GM21825 (cell line): Measurements from ENCODE around the gene VAPB.

Source experiments
- ATAC-seq: cut with Tn5 transposase; IDR thresholded peaks from one replicate; pipeline ENCODE4 v1.9.1; 2021; ENCODE audit warnings: mild to moderate bottlenecking, moderate library complexity; ENCODE audit not compliant: unreplicated experiment

VAPB gene

DNA sequence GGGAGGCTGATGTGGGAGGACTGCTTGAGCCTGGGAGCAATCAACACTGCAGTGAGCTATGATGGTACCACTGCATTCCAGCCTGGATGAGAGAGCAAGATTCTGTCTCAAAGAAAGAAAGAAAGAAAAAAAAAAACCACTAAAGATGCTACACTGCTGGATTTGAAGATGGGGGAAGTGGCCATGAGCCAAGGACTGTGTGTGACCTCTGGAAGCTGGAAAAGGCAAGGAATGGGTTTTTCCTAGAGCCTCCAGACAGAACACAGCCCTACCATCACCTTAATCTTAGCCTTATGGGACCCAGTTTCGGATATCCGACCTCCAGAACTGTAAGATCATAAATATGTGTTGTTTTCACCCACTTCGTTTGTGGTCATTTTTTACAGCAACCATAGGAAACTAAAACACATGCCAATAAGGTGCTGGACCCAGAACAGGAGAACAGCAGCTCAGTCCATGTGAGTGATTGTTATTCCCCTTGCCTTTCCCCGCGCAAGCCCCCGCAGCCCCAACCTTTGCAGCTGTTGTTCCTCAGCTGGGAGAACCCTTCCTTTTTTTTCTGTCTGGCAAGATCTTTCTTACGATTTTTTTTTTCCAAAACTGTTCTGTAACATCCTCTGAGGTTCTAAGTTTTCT lies 11.1 kb upstream of the VAPB start:
- no peak for ATAC-seq

DNA sequence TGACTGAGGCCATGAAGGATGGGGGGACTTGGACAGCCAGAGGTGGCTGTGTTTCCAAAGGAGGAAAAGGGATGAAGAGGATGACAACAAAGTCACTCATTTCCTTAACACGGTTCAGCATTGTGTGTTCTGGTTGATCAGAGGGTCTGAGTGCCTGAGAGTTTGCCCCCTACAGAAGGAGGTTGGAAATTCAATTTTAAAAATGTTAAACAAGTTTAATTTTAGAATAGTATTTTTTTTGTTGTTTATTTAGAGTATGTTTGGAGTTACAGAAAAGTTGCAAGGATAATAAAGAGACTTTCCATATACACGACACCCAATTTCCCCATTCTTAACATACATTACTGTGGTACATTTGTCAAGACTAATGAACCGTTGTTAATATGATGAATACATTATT lies 10.3 kb upstream of the VAPB start:
- ATAC-seq, result no peak

DNA sequence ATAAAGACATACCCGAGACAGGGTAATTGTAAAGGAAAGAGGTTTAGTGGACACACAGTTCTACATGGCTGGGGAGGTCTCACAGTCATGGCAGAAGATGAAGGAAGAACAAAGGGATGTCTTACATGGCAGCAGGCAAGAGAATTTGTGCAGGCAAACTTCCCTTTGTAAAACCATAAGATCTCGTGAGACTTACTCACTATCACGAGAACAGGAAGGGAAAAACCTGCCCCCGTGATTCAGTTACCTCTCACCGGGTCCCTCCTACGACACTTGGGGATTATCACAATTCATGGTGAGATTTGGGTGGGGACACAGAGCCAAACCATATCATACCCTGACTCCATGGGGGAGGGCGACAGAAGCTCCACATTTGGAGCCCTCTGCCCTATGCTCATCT lies 7.4 kb upstream of the VAPB start:
- ATAC-seq, result no peak

DNA sequence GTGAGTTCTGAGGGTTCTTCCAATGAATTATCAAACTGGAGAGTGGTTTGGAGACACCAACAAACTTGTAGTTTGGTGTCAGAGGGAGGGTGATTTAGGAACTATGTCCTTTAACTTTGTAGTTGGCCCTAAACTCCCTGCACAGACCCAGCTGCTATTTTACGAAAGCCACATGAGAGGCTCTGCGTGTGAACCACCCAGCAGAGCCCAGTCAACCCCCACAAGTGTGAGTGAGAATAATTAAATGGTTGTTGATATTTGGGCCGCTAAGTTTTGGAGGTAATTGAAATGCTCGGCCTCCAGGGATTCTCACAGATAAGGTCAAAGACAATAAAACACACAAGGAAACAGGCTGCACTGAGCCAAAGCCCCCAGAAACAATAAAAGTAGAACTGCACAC lies 6.9 kb upstream of the VAPB start:
- no peak for ATAC-seq

DNA sequence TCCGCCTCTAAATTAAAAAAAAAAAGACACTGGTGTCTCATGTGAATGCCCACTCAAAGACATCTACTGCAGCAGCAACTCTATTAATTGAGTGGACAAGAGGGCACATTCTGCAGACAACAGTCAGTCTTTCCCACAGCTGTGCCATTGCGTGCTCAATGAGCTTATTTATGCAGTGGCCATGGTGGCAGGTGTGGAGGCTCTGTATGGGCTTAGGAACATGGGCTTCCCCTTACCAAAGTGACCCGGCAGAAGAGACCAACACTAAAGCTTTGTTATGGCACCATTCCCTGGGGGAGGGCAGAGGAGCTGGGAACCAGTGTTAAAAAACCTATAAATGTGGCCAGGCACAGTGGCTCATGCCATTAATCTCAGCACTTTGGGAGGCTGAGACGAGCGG lies 4.2 kb upstream of the VAPB start:
- no peak for ATAC-seq

DNA sequence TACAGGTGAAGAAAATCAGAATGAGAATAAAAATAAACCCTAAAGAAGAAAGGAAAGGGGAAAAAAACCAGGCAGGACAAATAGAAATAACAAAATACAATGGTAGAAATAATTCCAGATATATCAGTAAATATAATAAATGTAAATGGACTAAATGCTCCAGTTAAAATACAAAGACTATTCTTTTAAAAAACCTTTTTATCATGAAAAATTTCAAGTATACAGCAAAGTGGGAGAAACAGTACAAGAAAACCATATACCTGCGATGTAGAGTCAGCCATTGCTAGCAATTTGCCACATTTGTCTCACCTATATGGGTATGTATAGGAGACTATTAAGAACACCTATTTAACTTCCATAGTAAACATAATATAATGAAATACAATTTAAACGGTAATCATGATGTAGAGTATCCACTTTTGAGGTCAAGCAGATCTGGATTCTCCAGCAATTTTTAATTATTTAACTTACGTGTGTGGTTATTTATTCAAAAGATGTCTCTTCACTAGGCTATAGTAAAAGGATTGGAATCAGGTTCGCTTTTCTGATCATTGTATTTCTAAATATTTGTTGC lies 914 bp upstream of the VAPB start:
- ATAC-seq, result no peak

DNA sequence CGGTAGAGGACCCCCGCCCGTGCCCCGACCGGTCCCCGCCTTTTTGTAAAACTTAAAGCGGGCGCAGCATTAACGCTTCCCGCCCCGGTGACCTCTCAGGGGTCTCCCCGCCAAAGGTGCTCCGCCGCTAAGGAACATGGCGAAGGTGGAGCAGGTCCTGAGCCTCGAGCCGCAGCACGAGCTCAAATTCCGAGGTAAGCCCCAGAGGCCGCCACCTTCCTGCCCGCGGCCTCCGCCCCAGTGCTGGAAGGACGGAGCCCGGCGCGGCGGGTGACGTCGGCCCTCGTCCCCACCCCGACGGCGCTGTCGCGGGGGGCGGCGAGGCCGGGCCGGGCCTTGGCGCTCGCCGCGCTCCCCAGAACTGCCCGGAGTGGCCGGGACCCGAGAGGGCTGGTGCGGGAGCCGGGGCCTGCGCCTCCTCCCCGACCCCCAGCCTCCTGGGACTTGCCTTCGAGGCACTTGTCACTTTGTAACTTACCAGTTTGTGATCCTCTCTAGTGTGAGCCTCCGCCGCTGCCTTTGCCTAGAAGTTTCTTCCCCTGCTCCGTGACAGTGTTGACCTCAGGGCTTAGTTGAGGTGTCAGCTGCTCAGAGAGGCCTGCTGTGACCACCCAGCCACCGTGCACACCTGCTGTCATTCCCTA lies 417 bp downstream of the VAPB start:
- ATAC-seq, result peak; percentile 35

DNA sequence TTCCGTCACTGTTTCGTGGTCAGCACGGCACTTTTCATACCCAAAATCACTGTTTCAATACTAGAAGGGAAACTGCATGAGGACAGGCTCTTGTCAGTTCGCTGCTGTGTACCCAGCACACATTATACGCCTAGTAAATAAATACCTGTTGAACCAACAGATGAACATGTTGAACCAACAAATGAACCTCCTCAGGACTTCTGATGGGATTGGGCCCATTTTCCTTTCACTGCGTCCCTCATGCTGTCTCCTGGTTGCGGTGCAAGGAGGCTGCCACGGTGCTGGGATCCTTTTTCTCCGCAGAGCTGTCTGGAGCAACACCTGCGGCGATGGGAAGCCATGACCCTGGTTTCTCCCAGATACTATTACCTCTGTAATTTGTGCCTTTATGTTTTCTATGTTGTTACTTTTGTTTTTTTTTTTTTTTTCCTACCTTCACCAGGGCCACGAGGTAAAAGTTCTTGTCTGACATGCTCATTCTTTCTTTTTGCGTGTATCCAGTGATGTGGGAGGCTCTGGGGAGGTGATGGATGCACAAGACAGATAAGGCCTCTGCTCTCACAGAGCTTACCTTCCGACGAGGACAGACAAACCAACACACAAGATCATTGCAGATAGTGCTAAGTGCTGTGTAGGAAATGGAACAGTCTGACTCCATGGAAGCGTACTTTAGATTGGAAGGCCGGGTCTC lies 1.1 kb downstream of the VAPB start:
- no peak for ATAC-seq

DNA sequence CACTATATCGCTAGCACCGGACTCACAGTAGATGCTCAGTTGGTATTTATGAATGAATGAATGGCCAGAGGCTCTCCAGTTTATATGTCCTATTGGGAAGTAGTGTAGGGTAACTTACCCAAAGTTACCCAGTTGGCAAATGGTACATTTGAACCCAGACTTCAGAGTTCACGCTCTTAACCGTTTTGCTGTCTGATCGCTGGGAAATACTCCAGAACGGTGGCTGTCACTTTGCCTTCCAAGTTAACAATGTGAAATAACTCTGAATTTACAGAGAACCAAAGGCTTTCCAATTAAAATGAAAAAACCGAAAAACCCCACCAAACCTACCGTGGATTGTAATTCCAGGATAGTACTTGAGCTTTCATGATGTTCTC lies 1.6 kb downstream of the VAPB start:
- no peak for ATAC-seq

DNA sequence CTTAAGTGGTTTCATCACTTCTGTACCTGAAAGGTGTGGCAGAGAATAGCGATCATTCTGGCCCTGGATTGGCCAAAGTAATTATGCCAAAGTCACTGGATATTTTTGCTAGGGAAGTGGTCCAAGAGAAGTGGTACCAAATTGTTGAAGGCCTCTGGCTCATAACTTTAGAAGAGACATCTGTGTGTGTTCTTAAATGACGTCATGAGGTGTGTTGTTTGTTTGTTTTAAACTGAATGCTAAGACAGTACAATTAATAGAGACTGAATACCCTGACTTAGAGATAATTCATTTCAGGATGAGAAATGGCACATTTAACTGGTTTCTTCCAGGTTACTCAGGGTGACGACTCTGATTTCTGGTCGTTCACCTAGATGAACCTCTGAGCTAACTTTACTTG lies 3.3 kb downstream of the VAPB start:
- no peak for ATAC-seq

DNA sequence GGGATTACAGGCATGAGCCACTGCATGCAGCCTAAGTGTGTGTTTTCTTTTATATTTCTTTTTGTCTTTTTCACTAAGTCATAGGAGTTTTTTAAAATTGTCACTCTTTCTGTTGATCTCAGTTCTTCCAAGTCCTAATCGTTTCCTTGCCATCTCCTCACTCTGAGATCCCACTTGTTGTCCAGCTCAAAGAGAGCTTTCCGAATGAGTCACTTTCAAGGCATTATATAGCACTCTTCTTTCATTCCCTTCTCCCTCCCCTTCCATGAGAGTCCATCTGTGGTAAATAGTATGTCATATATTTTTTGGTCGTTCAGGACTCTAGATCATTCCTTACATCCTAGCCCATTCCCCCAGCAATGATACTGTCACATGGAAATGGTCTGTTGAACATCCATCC lies 4.3 kb downstream of the VAPB start:
- ATAC-seq, result no peak

DNA sequence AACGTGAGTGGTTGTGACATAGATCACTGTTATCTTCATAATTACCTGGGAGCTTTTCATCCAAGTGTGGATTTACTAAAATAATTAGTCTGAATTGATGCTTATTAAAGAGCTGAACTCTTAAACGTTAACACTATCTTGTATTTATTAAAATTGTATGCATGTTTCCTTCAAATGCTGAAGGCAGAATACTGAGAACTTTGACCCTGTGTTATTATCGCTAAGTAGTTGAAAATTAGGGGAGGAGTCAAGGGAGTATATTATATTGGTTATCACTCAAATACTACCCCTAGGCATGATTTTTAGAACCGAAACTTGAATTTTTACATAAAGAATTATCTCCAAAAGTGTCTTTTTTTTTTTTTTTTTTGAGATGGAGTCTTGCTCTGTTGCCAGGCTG lies 5.8 kb downstream of the VAPB start:
- no peak for ATAC-seq

DNA sequence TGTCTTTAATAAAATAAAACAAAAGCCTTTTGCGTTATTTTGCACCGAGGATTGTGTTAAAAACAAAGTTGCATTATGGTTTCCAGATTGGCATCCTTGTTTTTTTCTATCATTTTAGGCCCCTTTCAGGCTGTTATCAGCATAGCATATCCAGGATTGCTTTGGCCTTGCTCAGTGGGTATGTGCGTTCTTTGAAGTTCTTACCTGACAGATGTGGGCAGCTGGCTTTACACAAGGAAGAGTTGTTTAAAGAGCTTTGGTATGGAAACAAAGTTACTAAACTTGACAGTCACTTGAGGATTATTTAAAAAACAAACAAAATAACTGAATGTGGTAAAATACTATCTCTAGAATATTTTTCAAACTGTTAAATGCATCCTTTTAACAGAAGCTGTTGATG lies 6.6 kb downstream of the VAPB start:
- no peak for ATAC-seq

DNA sequence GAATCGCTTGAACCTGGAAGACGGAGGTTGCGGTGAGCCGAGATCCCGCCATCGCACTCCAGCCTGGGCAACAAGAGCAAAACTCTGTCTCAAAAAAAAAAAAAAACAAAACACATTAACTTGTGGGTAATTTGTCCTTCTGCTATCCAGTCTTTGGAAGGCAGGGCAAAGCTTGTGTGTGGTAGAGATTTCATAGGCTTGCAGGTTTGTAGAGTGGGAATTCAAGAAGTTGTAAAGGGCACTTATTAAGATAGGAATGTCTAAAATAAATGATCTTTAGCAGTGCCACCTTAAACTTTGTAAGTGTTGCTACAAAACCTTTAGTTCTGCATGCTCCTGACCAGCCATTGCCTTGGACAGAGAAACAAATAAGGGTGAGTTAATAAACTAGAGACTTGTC lies 8.4 kb downstream of the VAPB start:
- no peak for ATAC-seq

DNA sequence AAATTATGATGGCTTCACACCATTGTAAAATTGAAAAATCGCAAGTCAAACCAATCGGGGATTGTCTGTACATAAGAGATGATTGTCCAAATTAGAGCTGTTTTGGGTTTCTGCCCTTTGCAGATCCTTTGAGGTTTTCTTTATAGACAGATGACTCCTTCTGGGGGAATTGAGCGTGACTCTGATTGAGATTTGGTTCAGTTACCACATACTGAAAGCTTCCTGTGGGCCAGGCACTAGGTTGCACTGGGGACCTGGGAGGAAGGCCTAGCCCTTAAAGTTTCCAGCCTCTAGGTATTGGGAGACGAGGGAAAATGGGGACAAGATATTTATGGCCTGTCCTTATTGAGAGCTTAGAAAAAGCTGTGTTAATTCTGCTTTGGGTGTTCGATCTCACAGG lies 9.2 kb downstream of the VAPB start:
- ATAC-seq, result no peak

DNA sequence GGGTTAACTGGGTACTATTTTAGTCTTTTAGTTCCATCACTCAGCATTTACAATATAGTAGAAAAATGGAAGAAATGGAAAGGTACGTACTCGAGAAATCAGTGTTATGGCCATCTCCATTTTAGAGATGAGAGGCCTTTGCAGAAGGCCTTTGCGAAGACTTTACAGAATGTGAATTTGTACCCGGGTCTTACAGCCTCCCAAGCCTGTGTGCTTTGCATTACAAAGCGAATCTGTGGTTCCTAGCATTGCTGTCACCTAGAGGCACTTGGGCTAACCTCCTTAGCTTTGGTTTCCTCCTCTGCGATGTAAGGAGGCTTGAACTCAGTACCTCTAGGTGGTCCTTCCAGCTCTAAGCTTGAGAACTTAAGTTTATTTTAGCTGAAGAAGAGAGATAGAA lies 10.9 kb downstream of the VAPB start:
- no peak for ATAC-seq

DNA sequence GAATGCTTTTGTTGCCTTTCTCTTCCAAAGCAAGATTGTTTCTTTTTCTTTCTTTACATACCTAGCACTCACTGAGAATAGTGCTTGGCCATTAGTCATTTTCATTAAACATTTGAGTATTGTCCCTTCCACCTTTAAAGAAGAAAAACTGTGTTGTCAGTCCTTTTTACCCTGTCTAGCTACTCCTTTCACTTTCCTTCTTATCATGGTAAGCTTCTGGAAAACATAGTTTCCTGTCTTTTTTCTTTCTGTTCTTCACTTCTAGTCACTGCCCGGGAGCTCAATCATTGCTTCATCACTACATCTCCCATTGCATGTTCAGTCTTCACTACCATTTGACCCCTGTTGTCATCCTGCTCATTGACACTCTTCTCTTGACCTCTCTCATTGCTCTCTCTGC lies 12.1 kb downstream of the VAPB start:
- ATAC-seq, result no peak

DNA sequence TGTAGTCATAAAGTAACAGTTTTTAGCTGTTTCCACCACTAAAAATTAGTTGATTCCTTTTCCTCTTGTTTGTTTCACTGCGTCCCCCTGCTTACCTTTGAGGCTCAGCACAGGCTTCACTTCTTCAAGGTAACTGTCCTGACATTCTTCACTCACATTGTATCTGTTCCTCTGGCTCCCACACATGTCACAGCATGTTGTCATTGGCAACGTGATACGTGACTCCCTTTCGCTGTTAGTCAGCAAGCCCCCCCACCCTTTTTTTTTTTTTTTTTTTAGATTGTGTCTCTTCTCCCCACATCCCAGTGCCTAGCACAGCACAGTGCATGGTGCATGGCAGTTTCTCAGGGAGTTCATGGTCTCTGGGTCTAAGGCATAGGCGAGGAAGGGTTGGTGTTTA lies 13.3 kb downstream of the VAPB start:
- no peak for ATAC-seq

DNA sequence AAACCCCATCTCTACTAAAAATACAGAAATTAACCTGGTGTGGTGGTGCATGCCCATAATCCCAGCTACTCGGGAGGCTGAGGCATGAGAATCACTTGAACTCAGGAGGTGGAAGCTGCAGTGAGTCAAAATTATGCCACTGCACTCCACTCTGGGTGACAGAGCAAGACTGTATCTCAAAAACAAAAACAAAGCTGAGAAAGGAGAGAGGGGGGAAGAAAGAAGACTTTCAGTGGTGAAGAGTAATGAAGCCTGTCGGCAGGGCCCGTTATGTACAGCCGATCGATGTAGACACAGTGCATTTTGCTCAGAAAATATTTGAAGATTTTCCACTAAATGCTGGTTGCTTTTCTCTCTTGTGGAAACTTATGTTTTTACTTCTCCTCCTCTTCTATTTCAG lies 13.8 kb downstream of the VAPB start:
- ATAC-seq, result peak; percentile 67

DNA sequence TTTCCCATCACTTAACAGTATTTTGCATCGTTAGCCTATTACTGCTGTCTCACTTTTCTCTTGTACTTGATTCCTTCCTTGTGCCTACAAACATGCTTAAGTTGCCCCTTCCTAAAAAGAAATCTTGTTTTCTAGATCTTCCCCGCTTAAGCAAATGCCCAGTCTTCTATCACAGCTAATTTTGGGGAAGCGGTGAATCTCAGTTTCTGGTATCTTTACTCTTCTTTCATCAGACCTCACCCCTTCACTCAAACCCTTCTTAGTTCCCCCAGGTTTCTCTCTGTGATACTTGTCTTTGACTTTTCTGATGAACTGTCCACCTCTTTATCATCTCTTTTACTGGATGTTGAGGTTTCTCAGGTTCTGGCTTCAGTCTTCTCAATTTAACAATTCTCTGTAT lies 14.2 kb downstream of the VAPB start:
- ATAC-seq, result peak; percentile 29

DNA sequence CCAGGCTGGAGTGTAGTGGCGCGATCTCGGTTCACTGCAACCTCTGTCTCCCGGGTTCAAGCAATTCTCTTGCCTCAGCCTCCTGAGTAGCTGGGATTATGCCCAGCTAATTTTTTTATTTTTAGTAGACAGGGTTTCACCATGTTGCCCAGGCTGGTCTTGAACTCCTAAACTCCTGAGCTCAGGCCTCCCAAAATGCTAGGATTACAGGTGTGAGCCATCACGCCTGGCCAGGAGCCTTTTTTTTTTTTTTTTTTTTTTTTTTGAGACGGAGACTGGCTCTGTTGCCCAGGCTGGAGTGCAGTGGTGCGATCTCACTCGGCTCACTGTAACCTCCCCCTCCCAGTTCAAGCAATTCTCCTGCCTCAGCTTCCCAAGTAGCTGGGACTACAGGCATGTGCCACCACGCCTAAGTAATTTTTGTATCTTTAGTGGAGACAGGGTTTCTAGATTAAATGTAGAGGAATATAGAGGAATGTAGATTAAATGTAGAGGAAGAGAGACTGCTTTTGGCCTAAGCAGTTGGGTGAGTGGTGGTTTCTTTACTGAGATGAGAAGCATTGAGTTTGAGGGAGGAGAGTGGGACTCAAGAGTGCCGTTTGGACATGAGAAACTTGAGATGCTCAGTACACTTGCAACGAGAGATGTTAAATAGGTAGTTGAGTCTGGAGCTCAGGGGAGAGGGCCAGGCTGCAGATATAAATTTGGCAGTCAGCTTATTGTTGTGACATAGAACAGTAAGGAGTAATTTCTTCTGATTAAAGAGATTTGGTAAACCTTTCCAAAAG lies 16.7 kb downstream of the VAPB start:
- no peak for ATAC-seq
